ENCODE results near the gene SLC27A5. TPM values are rescaled to one million over a fixed set of nuclear protein-coding genes. Genes with fewer than 3 reads are reported as not detected.
"Not testable (repeated sequence)": the region's sequence is repeated elsewhere in the genome, so short reads cannot be mapped to it uniquely, and the experiment has no call there.

Gene SLC27A5
- total and polyA plus RNA-seq, 2 donors (not counting 3 experiments of a cell fraction or from before 2014, with no cell fraction given), result 7.1 to 16.0 TPM

DNA sequence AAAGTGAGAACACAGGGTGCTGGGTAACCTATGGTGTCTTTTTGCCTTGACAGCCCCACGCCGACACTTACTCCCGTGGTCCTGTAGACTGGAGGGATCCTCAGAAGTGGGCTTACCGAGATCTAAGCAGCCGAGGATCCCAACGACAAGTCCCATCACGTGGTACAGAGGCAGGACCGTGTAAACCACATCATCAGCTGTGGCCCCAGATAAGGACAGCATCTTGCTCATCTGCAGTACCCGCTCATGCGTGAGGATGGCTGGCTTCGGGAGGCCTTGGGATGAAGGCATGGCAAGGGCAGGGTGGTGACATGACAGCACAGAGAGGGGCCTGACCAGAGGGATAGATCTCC, 2.1 kb downstream of the SLC27A5 start:
- no peaks in the 10 kb centered on the region for H3K9me1 ChIP-seq (replicated peaks; ENCODE audit: control insufficient read depth, extremely low read depth, insufficient read depth, low read length)
- dilution Hi-C loops (cut with MboI; ENCODE audit: extremely low pct_ligation_motif_present, low sequenced_read_pairs), result no loop called here
- peaks cover 3% of the 10 kb centered on the region for H3K4me1 ChIP-seq (ENCODE audit: control insufficient read depth, extremely low read depth, insufficient read depth, low read length)
- no peak overlapping the region for H3K9ac ChIP-seq (replicated peaks; ENCODE audit: extremely low read depth, insufficient read depth, low read length)
- DNase-seq (ENCODE audit: low read depth, low spot score), result no peak
- no peak overlapping the region for H2AFZ ChIP-seq (ENCODE audit: low read depth, low read length)
- ChIA-PET POLR2A (no interaction called here), CTCF (interaction anchor here (2.1 kb wide), 1 partner anchor 10 kb away, joined by 6 read pairs; the partner anchor contains the start of gene ZBTB45)
- H3K27me3 ChIP-seq (ENCODE audit: control insufficient read depth in 2 of 2, insufficient read depth in 2 of 2, low read length in 2 of 2), result no peaks in the 10 kb centered on the region
- intact Hi-C loops (cut with micrococcal nuclease), result no loop called here
- H3K4me3 ChIP-seq (replicated peaks in 1 of 3; ENCODE audit: insufficient read depth in 1 of 3, low read depth in 1 of 3, low read length in 3 of 3), result no peak overlapping the region
- no peaks in the 10 kb centered on the region for H3K36me3 ChIP-seq (ENCODE audit: control insufficient read depth in 2 of 2, extremely low read depth in 1 of 2, insufficient read depth in 2 of 2, low read length in 2 of 2)
- H3K9me3 ChIP-seq (replicated peaks; ENCODE audit: control insufficient read depth, insufficient read depth, low read length), result no peaks in the 10 kb centered on the region
- H3K27ac ChIP-seq (ENCODE audit: insufficient read depth, low read depth, low read length), result no peak overlapping the region
- H4K20me1 ChIP-seq (replicated peaks; ENCODE audit: control insufficient read depth, extremely low read depth, insufficient read depth, low read length), result no peaks in the 10 kb centered on the region
- H3K79me2 ChIP-seq (ENCODE audit: control insufficient read depth, insufficient read depth, low read length), result peaks cover 4% of the 10 kb centered on the region
- TF ChIP-seq POLR2AphosphoS5 (IDR thresholded peaks at IDR 0.05; ENCODE audit: insufficient read depth, low read depth, low read length) (no peak), EZH2 (IDR thresholded peaks at IDR 0.05; ENCODE audit: borderline replicate concordance, low read depth, low read length, severe bottlenecking) (no peak), FOS (IDR thresholded peaks at IDR 0.05; ENCODE audit: borderline replicate concordance, insufficient read depth, low read length) (no peak), GATA2 (IDR thresholded peaks at IDR 0.05; ENCODE audit: insufficient read depth, insufficient read length, low read depth, low read length) (no peak)
- TF ChIP-seq, protein P1, sequence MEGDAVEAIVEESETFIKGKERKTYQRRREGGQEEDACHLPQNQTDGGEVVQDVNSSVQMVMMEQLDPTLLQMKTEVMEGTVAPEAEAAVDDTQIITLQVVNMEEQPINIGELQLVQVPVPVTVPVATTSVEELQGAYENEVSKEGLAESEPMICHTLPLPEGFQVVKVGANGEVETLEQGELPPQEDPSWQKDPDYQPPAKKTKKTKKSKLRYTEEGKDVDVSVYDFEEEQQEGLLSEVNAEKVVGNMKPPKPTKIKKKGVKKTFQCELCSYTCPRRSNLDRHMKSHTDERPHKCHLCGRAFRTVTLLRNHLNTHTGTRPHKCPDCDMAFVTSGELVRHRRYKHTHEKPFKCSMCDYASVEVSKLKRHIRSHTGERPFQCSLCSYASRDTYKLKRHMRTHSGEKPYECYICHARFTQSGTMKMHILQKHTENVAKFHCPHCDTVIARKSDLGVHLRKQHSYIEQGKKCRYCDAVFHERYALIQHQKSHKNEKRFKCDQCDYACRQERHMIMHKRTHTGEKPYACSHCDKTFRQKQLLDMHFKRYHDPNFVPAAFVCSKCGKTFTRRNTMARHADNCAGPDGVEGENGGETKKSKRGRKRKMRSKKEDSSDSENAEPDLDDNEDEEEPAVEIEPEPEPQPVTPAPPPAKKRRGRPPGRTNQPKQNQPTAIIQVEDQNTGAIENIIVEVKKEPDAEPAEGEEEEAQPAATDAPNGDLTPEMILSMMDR (IDR thresholded peaks at IDR 0.05; ENCODE audit: extremely low read depth in 1 of 2, insufficient read depth in 1 of 2, low read depth in 1 of 2, low read length in 2 of 2), result no peak
- BruUV-seq (replicated peaks), result TSS peak; percentile 5
- FAIRE-seq, result no peak
- no peak overlapping the region for H3K4me2 ChIP-seq (ENCODE audit: insufficient read depth, low read length)

DNA sequence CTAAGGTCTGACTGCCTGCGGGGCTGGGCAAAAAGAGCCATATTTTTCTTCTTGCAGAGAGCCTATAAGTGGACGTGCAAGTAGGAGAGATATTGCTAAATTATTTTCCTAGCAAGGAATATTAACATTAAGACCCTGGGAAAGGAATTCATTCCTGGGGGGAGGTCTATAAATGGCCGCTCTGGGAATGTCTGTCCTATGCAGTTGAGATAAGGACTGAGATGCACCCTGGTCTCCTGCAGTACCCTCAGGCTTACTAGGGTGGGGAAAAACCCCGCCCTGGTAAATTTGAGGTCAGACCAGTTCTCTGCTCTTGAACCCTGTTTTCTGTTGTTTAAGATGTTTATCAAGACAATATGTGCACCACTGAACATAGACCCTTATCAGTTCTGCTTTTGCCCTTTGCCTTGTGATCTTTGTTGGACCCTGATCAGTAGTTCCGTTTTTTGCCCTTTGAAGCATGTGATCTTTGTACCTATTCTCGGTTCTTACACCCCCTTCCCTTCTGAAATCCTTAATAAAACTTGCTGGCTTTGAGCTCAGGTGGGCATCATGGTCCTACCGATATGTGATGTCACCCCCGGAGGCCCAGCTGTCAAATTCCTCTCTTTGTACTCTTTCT, 4.1 kb downstream of the SLC27A5 start:
- dilution Hi-C loops (cut with MboI; ENCODE audit: extremely low pct_ligation_motif_present, low sequenced_read_pairs); POLR2A ChIA-PET; DNase-seq (ENCODE audit: low read depth, low spot score); H3K4me1 ChIP-seq (ENCODE audit: control insufficient read depth, extremely low read depth, insufficient read depth, low read length); intact Hi-C loops (cut with micrococcal nuclease); H3K27me3 ChIP-seq (ENCODE audit: control insufficient read depth in 2 of 2, insufficient read depth in 2 of 2, low read length in 2 of 2); CTCF ChIA-PET; H3K9me1 ChIP-seq (replicated peaks; ENCODE audit: control insufficient read depth, extremely low read depth, insufficient read depth, low read length); H3K4me2 ChIP-seq (ENCODE audit: insufficient read depth, low read length); H3K79me2 ChIP-seq (ENCODE audit: control insufficient read depth, insufficient read depth, low read length); H3K4me3 ChIP-seq (replicated peaks in 1 of 3; ENCODE audit: insufficient read depth in 1 of 3, low read depth in 1 of 3, low read length in 3 of 3); BruUV-seq (replicated peaks); H3K36me3 ChIP-seq (ENCODE audit: control insufficient read depth in 2 of 2, extremely low read depth in 1 of 2, insufficient read depth in 2 of 2, low read length in 2 of 2); H3K27ac ChIP-seq (ENCODE audit: insufficient read depth, low read depth, low read length); FAIRE-seq; H4K20me1 ChIP-seq (replicated peaks; ENCODE audit: control insufficient read depth, extremely low read depth, insufficient read depth, low read length); H3K9me3 ChIP-seq (replicated peaks; ENCODE audit: control insufficient read depth, insufficient read depth, low read length); H3K9ac ChIP-seq (replicated peaks; ENCODE audit: extremely low read depth, insufficient read depth, low read length); H2AFZ ChIP-seq (ENCODE audit: low read depth, low read length): not testable (repeated sequence)

All from endothelial cell of umbilical vein (primary cell).